H1 (cell line): ENCODE data around the gene STEEP1. TPM values are rescaled to one million over a fixed set of nuclear protein-coding genes. Genes with fewer than 3 reads are reported as not detected.

ENCODE experiments used
- CTCF ChIA-PET: fragments of 300-600 bp; sonication (Branson Sonifier 250); formaldehyde crosslinking; loops from one replicate; lab custom pipeline; 2021; ENCODE audit not compliant: partially characterized antibody; lab: Charles Lee
- POLR2A ChIA-PET: fragments of 300-600 bp; sonication (Branson Sonifier 250); formaldehyde crosslinking; loops from one replicate; lab custom pipeline; 2021; ENCODE audit warnings: inconsistent platforms; ENCODE audit not compliant: partially characterized antibody; lab: Charles Lee
- DNase-seq, 2 experiments: peaks; one replicate each; pipeline versions ENCODE4 v3.0.0 to v3.0.0-alpha.2; 2010 to 2022; ENCODE audit warnings: low spot score in 2 of 2, low read depth in 1 of 2, mixed read lengths in 1 of 2
- FAIRE-seq: peaks from 2 replicates; lab custom pipeline; 2011; peaks lifted over from hg19 to GRCh38; lab: Jason Lieb, UNC
- H2AFZ ChIP-seq: 2 replicates; pipeline ENCODE4 v1.8.1; 2012; ENCODE audit warnings: low read length, inconsistent platforms
- H2AK5ac ChIP-seq: 2 replicates; pipeline ENCODE4 v1.6.1; 2013; ENCODE audit warnings: low read depth, low read length
- H2BK120ac ChIP-seq: replicated peaks from 2 replicates; pipeline ENCODE3; 2013; ENCODE audit warnings: low read depth, low read length, inconsistent platforms
- H2BK12ac ChIP-seq: 2 replicates; pipeline ENCODE4 v1.6.1; 2013; ENCODE audit warnings: low read depth, low read length
- H2BK15ac ChIP-seq: 2 replicates; pipeline ENCODE4 v1.6.1; 2013; ENCODE audit warnings: low read length
- H2BK20ac ChIP-seq: 2 replicates; pipeline ENCODE4 v1.6.1; 2013; ENCODE audit warnings: low read length
- H2BK5ac ChIP-seq: 2 replicates; pipeline ENCODE4 v1.6.1; 2013; ENCODE audit warnings: low read depth, low read length
- H3K14ac ChIP-seq: 2 replicates; pipeline ENCODE4 v1.6.1; 2013; ENCODE audit warnings: inconsistent platforms; ENCODE audit not compliant: insufficient read length
- H3K18ac ChIP-seq: 2 replicates; pipeline ENCODE4 v1.6.1; 2013; ENCODE audit warnings: low read length; ENCODE audit errors: extremely low read depth
- H3K23ac ChIP-seq: 2 replicates; pipeline ENCODE4 v1.6.1; 2013; ENCODE audit warnings: inconsistent platforms; ENCODE audit not compliant: insufficient read length
- H3K23me2 ChIP-seq: 2 replicates; pipeline ENCODE4 v1.6.1; 2013; ENCODE audit warnings: low read depth, low read length
- H3K27ac ChIP-seq: 2 replicates; pipeline ENCODE4 v1.6.1; 2011; ENCODE audit warnings: low read depth, low read length, inconsistent platforms
- H3K27me3 ChIP-seq, 4 experiments: replicated peaks in 1 of 4; 1 replicate in 1 of 4; 2 replicates in 3 of 4; pipeline versions ENCODE4 v1.6.1 to v1.8.1; 2011 to 2013; ENCODE audit warnings: low read length in 3 of 4, mild to moderate bottlenecking in 3 of 4, inconsistent platforms in 2 of 4, mixed read lengths in 2 of 4, moderate library complexity in 1 of 4; ENCODE audit not compliant: control insufficient read depth in 3 of 4, insufficient read depth in 3 of 4; ENCODE audit errors: extremely low read depth in 1 of 4
- H3K36me3 ChIP-seq, 4 experiments: 2 replicates each; pipeline versions ENCODE4 v1.6.1 to v1.8.1; 2011 to 2013; ENCODE audit warnings: mild to moderate bottlenecking in 4 of 4, low read length in 3 of 4, moderate library complexity in 2 of 4, control low read depth in 1 of 4, inconsistent platforms in 1 of 4; ENCODE audit not compliant: insufficient read depth in 4 of 4, control insufficient read depth in 2 of 4
- H3K4ac ChIP-seq: replicated peaks from 2 replicates; pipeline ENCODE3; 2013; ENCODE audit warnings: low read length, low read depth, mixed read lengths, inconsistent platforms; ENCODE audit not compliant: insufficient read length
- H3K4me1 ChIP-seq, 4 experiments: replicated peaks in 1 of 4; 1 replicate in 1 of 4; 2 replicates in 3 of 4; pipeline versions ENCODE4 v1.6.1 to v1.8.1; 2011 to 2013; ENCODE audit warnings: low read length in 3 of 4, inconsistent platforms in 2 of 4, mixed read lengths in 1 of 4; ENCODE audit not compliant: insufficient read depth in 4 of 4, control insufficient read depth in 3 of 4
- H3K4me2 ChIP-seq, 2 experiments: 2 replicates each; pipeline versions ENCODE4 v1.6.1 to v1.8.1; 2011 to 2013; ENCODE audit warnings: low read depth in 2 of 2, low read length in 2 of 2, control low read depth in 1 of 2, inconsistent platforms in 1 of 2, mild to moderate bottlenecking in 1 of 2; ENCODE audit not compliant: insufficient read depth in 1 of 2
- H3K4me3 ChIP-seq, 4 experiments: fragments of 200-600, 300-600 bp in 1 of 4; sonication (generic), shearing (Covaris generic), sonication (Bioruptor Twin) in 1 of 4; 2 replicates each; pipeline versions ENCODE4 v1.5.1 to v1.8.1; 2011 to 2016; ENCODE audit warnings: low read length in 4 of 4, low read depth in 3 of 4, control low read depth in 2 of 4, inconsistent platforms in 2 of 4, mild to moderate bottlenecking in 2 of 4, mixed read lengths in 1 of 4, moderate library complexity in 1 of 4; ENCODE audit not compliant: insufficient read depth in 2 of 4; ENCODE audit errors: extremely low read depth in 1 of 4
- H3K56ac ChIP-seq: replicated peaks from 2 replicates; pipeline ENCODE3; 2013; ENCODE audit warnings: low read depth, mild to moderate bottlenecking, mixed read lengths, low read length, inconsistent platforms; ENCODE audit not compliant: insufficient read length
- H3K79me1 ChIP-seq: 2 replicates; pipeline ENCODE4 v1.6.1; 2013; ENCODE audit warnings: low read depth, low read length, control low read depth
- H3K79me2 ChIP-seq, 2 experiments: 2 replicates each; pipeline versions ENCODE4 v1.6.1 to v1.8.1; 2012 to 2013; ENCODE audit warnings: low read length in 2 of 2, mild to moderate bottlenecking in 2 of 2, inconsistent platforms in 1 of 2; ENCODE audit not compliant: insufficient read depth in 2 of 2, control insufficient read depth in 1 of 2
- H3K9ac ChIP-seq, 4 experiments: replicated peaks in 1 of 4; 1 replicate in 1 of 4; 2 replicates in 3 of 4; pipeline versions ENCODE4 v1.6.1 to v1.8.1; 2011 to 2013; ENCODE audit warnings: low read depth in 3 of 4, low read length in 3 of 4, control low read depth in 2 of 4, mild to moderate bottlenecking in 2 of 4, moderate library complexity in 2 of 4, inconsistent platforms in 1 of 4; ENCODE audit errors: extremely low read depth in 1 of 4
- H3K9me3 ChIP-seq, 2 experiments: 2 replicates each; pipeline versions ENCODE4 v1.6.1 to v1.8.1; 2012 to 2013; ENCODE audit warnings: mild to moderate bottlenecking in 2 of 2, moderate library complexity in 2 of 2, control low read depth in 1 of 2, inconsistent platforms in 1 of 2, low read depth in 1 of 2, low read length in 1 of 2, mixed read lengths in 1 of 2; ENCODE audit not compliant: insufficient read depth in 2 of 2
- H4K20me1 ChIP-seq, 2 experiments: replicated peaks in 1 of 2; 2 replicates each; pipeline versions ENCODE3 to v1.8.1; 2011 to 2013; ENCODE audit warnings: inconsistent platforms in 2 of 2, low read length in 2 of 2, mild to moderate bottlenecking in 1 of 2; ENCODE audit not compliant: insufficient read depth in 2 of 2, control insufficient read depth in 1 of 2
- H4K5ac ChIP-seq: 2 replicates; pipeline ENCODE4 v1.6.1; 2013; ENCODE audit warnings: low read length, low read depth, mixed read lengths, inconsistent platforms; ENCODE audit not compliant: insufficient read length
- H4K8ac ChIP-seq: 2 replicates; pipeline ENCODE4 v1.8.0; 2013; ENCODE audit warnings: mild to moderate bottlenecking, moderate library complexity, low read length, inconsistent platforms; ENCODE audit not compliant: insufficient read depth; ENCODE audit errors: extremely low read depth
- H4K91ac ChIP-seq: replicated peaks from 2 replicates; pipeline ENCODE3; 2013; ENCODE audit warnings: low read length, mixed read lengths, inconsistent platforms; ENCODE audit not compliant: insufficient read length
- ASH2L ChIP-seq: fragments of 200-600, 300-600 bp; sonication (generic); IDR thresholded peaks from one replicate; pipeline ENCODE4 v1.7.1; 2017; ENCODE audit warnings: low read length
- CHD1 ChIP-seq: IDR thresholded peaks from 2 replicates; pipeline ENCODE4 v1.6.1; 2012; ENCODE audit warnings: low read depth, low read length, improper control_type of control experiment
- CHD2 ChIP-seq: IDR thresholded peaks from 2 replicates; pipeline ENCODE4 v1.6.1; 2012; ENCODE audit warnings: low read length, improper control_type of control experiment
- FOSL1 ChIP-seq: IDR thresholded peaks from 2 replicates; pipeline ENCODE4 v1.6.1; 2011; ENCODE audit warnings: mild to moderate bottlenecking, low read depth, low read length, moderate library complexity; ENCODE audit not compliant: insufficient read depth
- HDAC6 ChIP-seq: IDR thresholded peaks from one replicate; pipeline ENCODE4 v1.7.1; 2012; ENCODE audit warnings: low read depth, mild to moderate bottlenecking, inconsistent platforms, low read length, moderate library complexity
- KDM1A ChIP-seq: fragments of 200-600, 300-600 bp; sonication (generic); IDR thresholded peaks from 2 replicates; pipeline ENCODE4 v1.7.1; 2016; ENCODE audit warnings: mild to moderate bottlenecking, low read length, borderline replicate concordance
- RXRA ChIP-seq: IDR thresholded peaks from 2 replicates; pipeline ENCODE4 v1.6.1; 2011; ENCODE audit warnings: low read depth, mild to moderate bottlenecking, low read length, moderate library complexity; ENCODE audit not compliant: insufficient read depth
- SIX5 ChIP-seq: IDR thresholded peaks from 2 replicates; pipeline ENCODE4 v1.6.1; 2011; ENCODE audit warnings: mild to moderate bottlenecking, low read depth, low read length
- SP2 ChIP-seq: IDR thresholded peaks from 2 replicates; pipeline ENCODE4 v1.6.1; 2012; ENCODE audit warnings: mild to moderate bottlenecking, low read length, inconsistent platforms
- TEAD4 ChIP-seq: IDR thresholded peaks from 2 replicates; pipeline ENCODE4 v1.6.1; 2012; ENCODE audit warnings: low read depth, low read length, inconsistent platforms, mixed read lengths
- USF2 ChIP-seq: IDR thresholded peaks from 2 replicates; pipeline ENCODE4 v1.6.1; 2011; ENCODE audit warnings: low read length, improper control_type of control experiment
- WGBS, 2 experiments: shearing (Covaris generic) in 1 of 2; methylation state at CpG; one replicate each; pipeline versions ENCODE4 v1.1.6 to v1.1.7; 2013 to 2015; ENCODE audit warnings: low lambda C conversion rate in 2 of 2, mixed read lengths in 2 of 2, inconsistent platforms in 1 of 2, low coverage in 1 of 2, missing lambda C conversion rate in 1 of 2; ENCODE audit not compliant: insufficient replicate concordance in 2 of 2, insufficient coverage in 1 of 2, insufficient read length in 1 of 2; ENCODE audit errors: extremely low coverage in 1 of 2, missing lambda C conversion rate in 1 of 2; 5-methylcytosine and 5-hydroxymethylcytosine counted together
- polyA plus RNA-seq, 7 experiments: library from polyadenylated mRNA; depleted of rRNA in 3 of 7; stranded (reverse) in 5 of 7; unstranded in 2 of 7; fragments of >200 nt in 5 of 7; fragments of 200-250 nt in 2 of 7; gene quantifications; 1 replicate in 5 of 7; 2 replicates in 1 of 7; 4 replicates in 1 of 7; pipeline versions ENCODE4 v1.2.1 to v1.2.3, GENCODE V29; 2011 to 2013; ENCODE audit warnings: missing spikeins in 2 of 7, mixed read lengths in 2 of 7
- total RNA-seq: library from RNA; stranded (reverse); fragmentation: NEBNext Ultra II Directional; extraction: Animal tissue kit (Norgen Biotek cat#: 25700); gene quantifications from 2 replicates; pipeline ENCODE4 v1.2.1, GENCODE V29; 2021

The STEEP1 gene
- total and polyA plus RNA-seq, 2 of the 8 experiments (the other 6 are each of a cell fraction or from before 2014, with no cell fraction given) = 9.2 to 29.7 TPM

- Histone ChIP-seq H4K8ac (no peak overlapping the region), H3K36me3 (no peaks in the 10 kb centered on the region), H4K91ac (no peak overlapping the region), H2BK15ac (no peak overlapping the region), H3K4me1 (peaks cover 0 to 2% (median 0%) of the 10 kb centered on the region in 4 experiments; a peak in 1 of 7 replicates), H3K4me2 (no peak overlapping the region), H2BK12ac (no peak overlapping the region), H3K79me2 (no peaks in the 10 kb centered on the region), H2AFZ (no peak overlapping the region), H3K27ac (no peak overlapping the region), H2BK120ac (no peak overlapping the region), H3K14ac (no peak overlapping the region), H3K23me2 (no peaks in the 10 kb centered on the region), H3K9me3 (no peaks in the 10 kb centered on the region), H3K9ac (no peak overlapping the region), H3K27me3 (no peaks in the 10 kb centered on the region), H4K5ac (no peak overlapping the region), H2AK5ac (no peak overlapping the region), H3K56ac (no peak overlapping the region), H3K23ac (no peak overlapping the region), H3K4me3 (no peak overlapping the region), H3K4ac (no peak overlapping the region), H2BK20ac (no peak overlapping the region), H4K20me1 (no peaks in the 10 kb centered on the region), H2BK5ac (no peak overlapping the region), H3K18ac (no peak overlapping the region), H3K79me1 (no peaks in the 10 kb centered on the region)
- CTCF ChIA-PET = interaction anchor here (1.0 to 1.4 kb wide), 3 partner anchors 10 to 17 kb away, joined by 3 to 4 read pairs (median 3); no protein-coding TSS in a partner anchor
- FAIRE-seq = no peak
- DNase-seq = no peak
- POLR2A ChIA-PET = interaction anchor here (0.6 kb wide), 1 partner anchor 240 kb away, joined by 3 read pairs; no protein-coding TSS in a partner anchor
- 77% methylated on average over 4 of the region's 4 CpGs; no CpG with 5 or more reads in 1 of the 2 experiments for WGBS, 2 experiments
- TF ChIP-seq TEAD4 (no peak), KDM1A (no peak), HDAC6 (no peak), CHD1 (no peak), CHD2 (no peak), FOSL1 (no peak), SIX5 (no peak), ASH2L (no peak), SP2 (no peak), USF2 (no peak), RXRA (no peak)
Measured at GRCh38 chrX:119505945-119506344, 59.3 kb downstream of the STEEP1 start.
